RWPE2 (cell line): ENCODE data around the gene EEA1.

Experiments used
- ATAC-seq: fragments of 200-7000 bp; cut with Tn5 transposase; 3 replicates; pipeline ENCODE4 v1.9.1; 2021; ENCODE audit warnings: low read depth
- DNase-seq: peaks from one replicate; pipeline ENCODE4 v3.0.0-alpha.2; 2020; ENCODE audit warnings: low spot score
- H3K27ac ChIP-seq: fragments of 450-650 bp; 2 replicates; pipeline ENCODE4 v1.5.1; 2017; ENCODE audit warnings: mild to moderate bottlenecking; ENCODE audit not compliant: poor library complexity, severe bottlenecking
- H3K27me3 ChIP-seq: fragments of 250-450 bp; sonication (Bioruptor Pico); 2 replicates; pipeline ENCODE4 v1.5.1; 2021; ENCODE audit warnings: mild to moderate bottlenecking, moderate library complexity; ENCODE audit not compliant: insufficient read depth, poor library complexity, severe bottlenecking
- H3K36me3 ChIP-seq: fragments of 250-450 bp; sonication (Bioruptor Pico); 2 replicates; pipeline ENCODE4 v1.5.1; 2020; ENCODE audit warnings: low read depth, mild to moderate bottlenecking, moderate library complexity
- H3K4me1 ChIP-seq: fragments of 250-450 bp; sonication (Bioruptor Pico); 2 replicates; pipeline ENCODE4 v1.5.1; 2021; ENCODE audit warnings: mild to moderate bottlenecking, moderate library complexity; ENCODE audit not compliant: insufficient read depth, poor library complexity, severe bottlenecking
- H3K4me3 ChIP-seq: fragments of 250-450 bp; sonication (Bioruptor Pico); 2 replicates; pipeline ENCODE4 v1.5.1; 2021; ENCODE audit warnings: mild to moderate bottlenecking, moderate library complexity; ENCODE audit not compliant: severe bottlenecking
- H3K9me3 ChIP-seq: fragments of 250-450 bp; sonication (Bioruptor Pico); 2 replicates; pipeline ENCODE4 v1.5.1; 2021; ENCODE audit warnings: mild to moderate bottlenecking, moderate library complexity; ENCODE audit not compliant: severe bottlenecking
- CTCF ChIP-seq: fragments of 450-650 bp; IDR thresholded peaks from one replicate; pipeline ENCODE4 v1.5.1; 2017; ENCODE audit warnings: mild to moderate bottlenecking, moderate library complexity; ENCODE audit not compliant: poor library complexity, severe bottlenecking

Gene EEA1

DNA sequence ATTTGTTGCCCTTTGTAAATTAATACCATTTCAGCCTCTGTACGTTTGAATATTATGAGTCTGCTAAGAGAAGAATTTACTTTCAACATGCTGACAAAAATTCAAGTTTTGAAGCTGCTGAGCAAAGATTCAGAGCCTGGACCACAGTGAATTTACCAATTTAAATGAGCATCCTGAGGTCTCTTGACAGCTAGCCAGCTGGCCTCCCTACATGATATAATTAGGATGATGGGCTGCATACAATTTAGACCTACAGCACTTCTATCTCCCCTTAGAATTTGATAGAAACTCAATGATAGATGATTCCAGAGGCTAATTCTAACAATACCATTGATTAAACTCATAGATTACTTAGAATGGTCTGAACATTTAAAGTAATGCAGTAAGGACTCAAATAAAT, 10.0 kb upstream of the EEA1 start:
- H3K27me3 ChIP-seq: no peaks in the 10 kb centered on the region
- H3K4me3 ChIP-seq: no peak overlapping the region
- no peak for DNase-seq
- H3K36me3 ChIP-seq: no peaks in the 10 kb centered on the region
- no peak for TF ChIP-seq CTCF
- H3K9me3 ChIP-seq: no peaks in the 10 kb centered on the region
- ATAC-seq: no peak
- peaks cover 24% of the 10 kb centered on the region for H3K4me1 ChIP-seq
- peak overlapping the region; percentile 89 for H3K27ac ChIP-seq

GRCh38 chr12:92938638-92939037, 9.5 kb upstream of the EEA1 start:
- no peaks in the 10 kb centered on the region for H3K27me3 ChIP-seq
- ATAC-seq (peak; percentile 96), DNase-seq (no peak)
- peaks cover 24% of the 10 kb centered on the region for H3K4me1 ChIP-seq
- no peak for TF ChIP-seq CTCF
- H3K4me3 ChIP-seq: no peak overlapping the region
- H3K36me3 ChIP-seq: no peaks in the 10 kb centered on the region
- peak overlapping the region; percentile 89 for H3K27ac ChIP-seq
- no peaks in the 10 kb centered on the region for H3K9me3 ChIP-seq

DNA sequence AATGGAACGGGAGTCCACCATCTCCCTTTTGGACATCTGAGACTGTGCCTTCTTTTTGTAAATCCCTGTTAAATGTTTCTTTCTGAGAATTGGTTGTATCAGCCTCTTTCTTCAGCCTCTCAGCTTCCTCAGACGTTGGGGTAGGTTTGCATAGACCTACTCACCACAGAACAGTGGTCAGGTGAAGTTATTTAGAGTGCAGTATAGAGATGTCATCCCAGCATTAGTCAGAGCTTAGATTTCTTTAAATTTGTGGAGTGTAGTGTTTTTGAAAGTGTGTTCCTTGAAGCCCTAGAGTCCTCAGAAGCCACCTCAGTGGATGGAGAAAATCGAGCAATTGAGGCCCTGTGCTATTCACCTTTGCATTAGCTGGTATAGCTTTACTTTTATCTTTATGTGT, 8.9 kb upstream of the EEA1 start:
- H3K27ac ChIP-seq: peak overlapping the region; percentile 89
- no peak overlapping the region for H3K4me3 ChIP-seq
- TF ChIP-seq CTCF: no peak
- H3K9me3 ChIP-seq: no peaks in the 10 kb centered on the region
- H3K4me1 ChIP-seq: peaks cover 23% of the 10 kb centered on the region
- DNase-seq: no peak
- no peaks in the 10 kb centered on the region for H3K36me3 ChIP-seq
- ATAC-seq: peak; percentile 21; the same call in 1 of the 3 replicates
- no peaks in the 10 kb centered on the region for H3K27me3 ChIP-seq

DNA sequence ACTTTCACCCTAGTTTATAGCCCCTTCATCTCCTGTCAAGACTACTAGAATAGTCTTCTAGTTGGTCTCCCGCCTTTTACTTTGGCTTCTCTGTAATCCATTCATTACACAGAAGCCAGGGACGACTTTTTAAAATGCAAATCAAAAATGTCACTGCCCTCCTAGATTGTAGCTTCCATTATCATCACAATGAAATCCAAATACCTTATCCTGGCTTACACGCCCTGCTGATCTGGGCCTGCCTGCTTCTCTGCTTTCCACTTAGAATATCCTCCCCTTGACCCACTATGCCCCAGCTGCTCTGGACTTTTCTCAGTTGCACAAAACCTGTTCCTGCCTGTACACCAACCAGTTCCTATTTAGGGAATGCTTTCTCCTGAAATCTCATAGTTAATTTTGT, 4.5 kb upstream of the EEA1 start:
- no peak for ATAC-seq
- Histone ChIP-seq H3K36me3 (no peaks in the 10 kb centered on the region), H3K27me3 (no peaks in the 10 kb centered on the region), H3K4me1 (peaks cover 17% of the 10 kb centered on the region), H3K27ac (no peak overlapping the region), H3K4me3 (no peak overlapping the region), H3K9me3 (no peaks in the 10 kb centered on the region)
- no peak for DNase-seq
- TF ChIP-seq CTCF: no peak

- TF ChIP-seq CTCF: no peak
- ATAC-seq (no peak), DNase-seq (no peak)
- Histone ChIP-seq H3K27me3 (no peaks in the 10 kb centered on the region), H3K9me3 (no peaks in the 10 kb centered on the region), H3K4me3 (no peak overlapping the region), H3K36me3 (no peaks in the 10 kb centered on the region), H3K4me1 (peaks cover 11% of the 10 kb centered on the region), H3K27ac (peak overlapping the region; percentile 77)
Observed at GRCh38 chr12:92930421-92930820, 1.3 kb upstream of the EEA1 start.
